ENCODE data around the gene LRRC47.

LRRC47 gene

DNA sequence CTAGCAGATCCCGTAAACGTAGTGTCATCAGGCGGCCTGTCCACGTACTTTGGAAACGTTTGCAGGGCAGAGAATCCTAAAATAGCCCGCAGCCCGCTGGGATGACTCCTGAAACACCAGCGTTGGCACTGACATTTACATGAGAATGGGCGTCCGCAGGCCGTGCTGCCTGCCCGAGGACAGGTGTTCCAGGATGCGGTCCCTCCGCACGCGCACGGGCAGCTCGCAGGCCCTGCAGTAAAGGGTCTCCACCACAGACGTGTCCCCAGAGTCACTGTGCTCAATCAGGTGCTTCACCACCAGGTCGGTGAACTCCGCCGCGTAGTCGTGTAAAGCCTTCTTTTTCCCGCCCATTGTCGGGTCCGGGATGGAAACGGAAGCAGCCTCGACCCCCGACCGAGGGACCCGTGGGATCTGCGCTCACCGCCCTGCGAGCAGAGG is 49.9 kb downstream of the LRRC47 start:
- DNase-seq: no peak

GRCh38 chr1:3745590-3746381 is 50.5 kb downstream of the LRRC47 start:
- no peak for DNase-seq

- DNase-seq: no peak
Observed at GRCh38 chr1:3745071-3745470, 51.2 kb downstream of the LRRC47 start.

- no peak for DNase-seq
Observed at GRCh38 chr1:3744646-3745045, 51.7 kb downstream of the LRRC47 start.

DNA sequence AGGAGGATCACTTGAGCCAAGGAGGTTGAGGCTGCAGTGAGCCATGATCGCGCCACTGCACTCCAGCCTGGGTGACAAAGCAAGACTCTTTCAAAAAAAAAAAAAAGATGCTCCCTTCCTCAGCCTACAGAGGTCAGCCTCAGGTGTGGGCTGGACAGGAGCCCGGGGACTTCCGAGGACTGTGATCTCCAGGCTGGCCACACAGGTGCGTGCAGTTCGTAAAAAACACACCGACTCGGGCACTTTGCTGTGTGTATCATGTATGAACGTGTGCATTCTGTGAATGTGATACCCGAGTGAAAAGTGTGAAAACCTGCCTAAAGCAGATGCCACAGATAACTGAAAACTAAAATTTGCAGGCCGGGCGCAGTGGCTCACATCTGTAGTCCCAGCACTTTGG is 52.5 kb downstream of the LRRC47 start:
- no peak for DNase-seq

GRCh38 chr1:3743421-3743820 is 52.9 kb downstream of the LRRC47 start:
- no peak for DNase-seq

GRCh38 chr1:3742439-3743298 is 53.6 kb downstream of the LRRC47 start:
- DNase-seq: no peak

GRCh38 chr1:3741566-3742438 is 54.5 kb downstream of the LRRC47 start:
- no peak for DNase-seq

DNA sequence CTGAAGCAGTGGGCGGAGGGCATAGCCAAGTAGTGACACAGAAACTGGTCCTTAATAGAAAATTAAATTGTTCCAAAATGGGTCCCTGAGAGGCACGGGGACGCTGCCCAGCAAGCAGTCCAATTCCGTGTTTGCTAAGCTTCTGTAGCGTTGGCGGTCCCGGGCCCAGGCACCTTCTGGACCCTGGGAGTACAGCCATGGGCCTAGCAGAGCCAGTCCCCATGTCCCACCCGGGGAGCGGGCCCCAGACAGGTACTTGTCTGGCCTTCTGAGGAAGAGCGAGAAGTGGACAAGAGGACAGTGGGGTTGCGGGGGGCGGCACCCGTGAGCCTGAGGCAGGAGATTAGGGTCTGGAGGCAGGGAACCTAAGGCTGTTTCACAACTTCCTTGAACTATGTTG is 55.5 kb downstream of the LRRC47 start:
- no peak for DNase-seq

- no peak for DNase-seq
Observed at GRCh38 chr1:3740042-3740441, 56.3 kb downstream of the LRRC47 start.

DNA sequence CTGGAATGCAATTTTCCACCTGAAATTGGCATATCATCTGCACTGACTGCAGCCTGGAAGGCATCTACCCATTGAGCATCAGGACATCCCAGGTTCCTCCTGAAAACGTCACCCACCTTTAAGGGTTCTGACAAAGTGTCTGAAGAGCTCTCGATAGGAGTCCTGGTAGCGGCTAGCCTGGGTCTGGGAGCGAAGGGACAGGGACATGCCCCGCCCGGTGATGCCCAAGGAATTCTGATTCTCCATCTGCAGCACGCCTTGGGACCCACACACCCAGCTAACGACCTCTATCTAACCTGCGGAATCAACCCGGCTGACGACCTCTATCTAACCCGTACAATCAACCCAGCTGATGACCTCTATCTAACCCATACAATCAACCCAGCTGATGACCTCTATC is 57.4 kb downstream of the LRRC47 start:
- no peak for DNase-seq

GRCh38 chr1:3736708-3737107 is 59.6 kb downstream of the LRRC47 start:
- DNase-seq: no peak

GRCh38 chr1:3736131-3736561 is 60.2 kb downstream of the LRRC47 start:
- no peak for DNase-seq

GRCh38 chr1:3735688-3736087 is 60.6 kb downstream of the LRRC47 start:
- DNase-seq: no peak

DNA sequence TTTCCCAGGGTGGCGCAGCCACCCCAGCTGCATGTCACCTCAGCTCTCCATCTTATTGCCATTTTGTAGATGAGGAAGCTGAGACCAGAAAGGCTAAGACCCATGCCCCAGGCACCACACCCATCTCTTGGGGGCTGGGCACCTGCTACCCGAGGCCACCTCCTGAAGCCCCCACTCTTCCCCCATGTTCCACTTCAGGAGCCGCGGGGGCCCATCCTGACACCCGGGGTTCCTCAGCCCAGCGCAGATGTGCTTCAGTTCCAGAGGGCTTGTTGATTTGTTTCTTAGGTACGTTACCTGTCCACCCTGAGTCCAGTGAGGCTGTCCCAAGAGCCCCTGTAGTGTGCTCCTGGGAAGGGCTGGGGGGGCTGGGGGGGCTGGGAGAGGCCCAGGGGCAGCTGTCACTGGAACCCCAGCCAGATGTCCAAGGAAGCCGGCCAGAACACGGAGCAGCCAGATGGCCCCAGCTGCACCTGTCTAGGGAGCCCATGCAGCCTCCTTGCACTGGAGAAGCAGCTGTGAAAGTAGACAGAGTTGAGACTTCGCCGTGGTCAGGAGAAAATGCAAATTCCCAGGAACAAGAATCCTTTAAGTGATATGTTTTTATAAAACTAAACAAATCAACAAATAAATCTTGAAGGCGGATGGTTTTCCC is 61.1 kb downstream of the LRRC47 start:
- DNase-seq: no peak

- DNase-seq: no peak
Observed at GRCh38 chr1:3734602-3735001, 61.7 kb downstream of the LRRC47 start.

- DNase-seq: no peak
Observed at GRCh38 chr1:3733883-3734589, 62.3 kb downstream of the LRRC47 start.

- DNase-seq: no peak
Observed at GRCh38 chr1:3733094-3733882, 63.0 kb downstream of the LRRC47 start.

GRCh38 chr1:3732434-3733093 is 63.7 kb downstream of the LRRC47 start:
- DNase-seq: no peak

Measured in NCI-H524 treated with DMSO at 0.1 percent for 48 hours (cell line).